NCI-H1092 (cell line): ENCODE data around the gene MIX23.
"Not testable (repeated sequence)": the region's sequence is repeated elsewhere in the genome, so short reads cannot be mapped to it uniquely, and the experiment has no call there.

Experiments
- DNase-seq: peaks from one replicate; lab custom pipeline; 2025; lab: John Stamatoyannopoulos, UW

The MIX23 gene

GRCh38 chr3:122392868-122393844 is 10.1 kb upstream of the MIX23 start:
- peak; percentile 3 for DNase-seq

- no peak for DNase-seq
These were observed 8.8 kb upstream of the MIX23 start for GRCh38 chr3:122391681-122392446.

- DNase-seq = no peak
These were observed 7.6 kb upstream of the MIX23 start for GRCh38 chr3:122390665-122391064.

- no peak for DNase-seq
These were observed 6.9 kb upstream of the MIX23 start for GRCh38 chr3:122389892-122390291.

- no peak for DNase-seq
These were observed 6.2 kb upstream of the MIX23 start for GRCh38 chr3:122389197-122389596.

GRCh38 chr3:122387709-122388108 is 4.7 kb upstream of the MIX23 start:
- DNase-seq = no peak

GRCh38 chr3:122383771-122384697 is 1.0 kb upstream of the MIX23 start, which contains the start of gene FAM162A:
FAM162A (plus strand) TSS chr3:122384182; CDS start chr3:122384266, 84 bp downstream.
- peak; percentile 93 for DNase-seq

GRCh38 chr3:122377975-122378374 is 5.1 kb downstream of the MIX23 start:
- DNase-seq = no peak

GRCh38 chr3:122374034-122374433 is 9.0 kb downstream of the MIX23 start:
- DNase-seq = no peak

- no peak for DNase-seq
These were observed 16.7 kb downstream of the MIX23 start for GRCh38 chr3:122366379-122366749.

- not testable (repeated sequence) for DNase-seq
These were observed 17.3 kb downstream of the MIX23 start for GRCh38 chr3:122365582-122366378.

- no peak for DNase-seq
These were observed 18.0 kb downstream of the MIX23 start for GRCh38 chr3:122365073-122365472.

GRCh38 chr3:122364490-122364889 is 18.5 kb downstream of the MIX23 start:
- DNase-seq = no peak

- DNase-seq = no peak
These were observed 21.0 kb downstream of the MIX23 start for GRCh38 chr3:122362026-122362425.

GRCh38 chr3:122358703-122359032 is 24.4 kb downstream of the MIX23 start:
- DNase-seq = no peak

GRCh38 chr3:122357828-122358702 is 25.0 kb downstream of the MIX23 start:
- DNase-seq = no peak

GRCh38 chr3:122356402-122356801 is 26.6 kb downstream of the MIX23 start:
- peak; percentile 23 for DNase-seq

- no peak for DNase-seq
These were observed 27.4 kb downstream of the MIX23 start for GRCh38 chr3:122355612-122356011.

GRCh38 chr3:122353893-122354401 is 29.1 kb downstream of the MIX23 start:
- DNase-seq = no peak

- DNase-seq = no peak
These were observed 29.8 kb downstream of the MIX23 start for GRCh38 chr3:122353215-122353614.
